Prostate gland (tissue), 2 donors: Measurements from ENCODE around the gene TBL3.

Source experiments
- POLR2A ChIP-seq: fragments of 450-650 bp; IDR thresholded peaks from one replicate; pipeline ENCODE4 v1.6.1; 2016; ENCODE audit warnings: antibody characterized with exemption, mild to moderate bottlenecking
- TF ChIP-seq, protein P1 (sequence below), 4 experiments: fragments of 200-600 bp in 2 of 4; fragments of 450-650 bp in 2 of 4; sonication (generic) in 2 of 4; IDR thresholded peaks; 1 replicate in 3 of 4; 2 replicates in 1 of 4; pipeline ENCODE4 v1.5.1; 2016 to 2019; ENCODE audit warnings: antibody characterized with exemption in 4 of 4, mild to moderate bottlenecking in 2 of 4, moderate library complexity in 2 of 4

DNA sequence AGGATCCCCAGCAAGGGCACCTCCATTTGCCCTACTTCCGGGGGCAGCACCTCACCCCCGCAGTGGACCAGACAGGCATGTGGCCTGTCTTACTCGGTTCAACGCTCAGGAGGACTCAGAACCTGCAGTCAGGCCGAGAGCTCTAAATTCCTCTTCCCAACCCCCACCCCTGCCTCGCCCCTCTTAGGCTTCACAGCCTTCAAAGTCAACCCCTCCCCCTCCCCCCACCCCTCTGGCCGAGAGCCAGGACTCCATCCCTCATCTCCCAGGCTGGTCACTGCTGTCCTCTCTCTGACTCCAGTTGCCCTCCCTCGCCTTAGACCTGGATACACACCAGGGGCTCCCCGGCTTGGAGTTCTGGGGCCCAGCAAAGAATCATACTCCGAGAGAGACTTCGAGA is 45.6 kb upstream of the TBL3 start:
- TF ChIP-seq, protein P1, sequence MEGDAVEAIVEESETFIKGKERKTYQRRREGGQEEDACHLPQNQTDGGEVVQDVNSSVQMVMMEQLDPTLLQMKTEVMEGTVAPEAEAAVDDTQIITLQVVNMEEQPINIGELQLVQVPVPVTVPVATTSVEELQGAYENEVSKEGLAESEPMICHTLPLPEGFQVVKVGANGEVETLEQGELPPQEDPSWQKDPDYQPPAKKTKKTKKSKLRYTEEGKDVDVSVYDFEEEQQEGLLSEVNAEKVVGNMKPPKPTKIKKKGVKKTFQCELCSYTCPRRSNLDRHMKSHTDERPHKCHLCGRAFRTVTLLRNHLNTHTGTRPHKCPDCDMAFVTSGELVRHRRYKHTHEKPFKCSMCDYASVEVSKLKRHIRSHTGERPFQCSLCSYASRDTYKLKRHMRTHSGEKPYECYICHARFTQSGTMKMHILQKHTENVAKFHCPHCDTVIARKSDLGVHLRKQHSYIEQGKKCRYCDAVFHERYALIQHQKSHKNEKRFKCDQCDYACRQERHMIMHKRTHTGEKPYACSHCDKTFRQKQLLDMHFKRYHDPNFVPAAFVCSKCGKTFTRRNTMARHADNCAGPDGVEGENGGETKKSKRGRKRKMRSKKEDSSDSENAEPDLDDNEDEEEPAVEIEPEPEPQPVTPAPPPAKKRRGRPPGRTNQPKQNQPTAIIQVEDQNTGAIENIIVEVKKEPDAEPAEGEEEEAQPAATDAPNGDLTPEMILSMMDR (IDR thresholded peaks at IDR 0.05): no peak
- no peak for TF ChIP-seq POLR2A
